Neural cell (in vitro differentiated cells): ENCODE results near the gene ACBD7. TPM values are rescaled to one million over a fixed set of nuclear protein-coding genes. Genes with fewer than 3 reads are reported as not detected.

Source experiments
- H2AFZ ChIP-seq: fragments of 200-600, 300-800 bp; sonication (generic), shearing (Covaris generic); 2 replicates; pipeline ENCODE4 v1.6.0; 2014; ENCODE audit warnings: low read depth, mild to moderate bottlenecking, antibody characterized with exemption, low read length, moderate library complexity
- H3F3A ChIP-seq: fragments of 200-600 bp; shearing (Covaris generic); 2 replicates; pipeline ENCODE4 v1.6.1; 2016; ENCODE audit warnings: mild to moderate bottlenecking, moderate library complexity, mixed read lengths, antibody characterized with exemption, low read length; ENCODE audit not compliant: insufficient read depth, poor library complexity, severe bottlenecking
- H3K27ac ChIP-seq: fragments of 200-600, 300-800 bp; sonication (generic), shearing (Covaris generic); 2 replicates; pipeline ENCODE4 v1.5.1; 2014; ENCODE audit warnings: mild to moderate bottlenecking, low read length, moderate library complexity
- H3K27me3 ChIP-seq: fragments of 300-800, 200-600 bp; sonication (generic), shearing (Covaris generic); 2 replicates; pipeline ENCODE4 v1.6.0; 2014; ENCODE audit warnings: mild to moderate bottlenecking, low read depth, low read length, moderate library complexity; ENCODE audit not compliant: insufficient read depth
- H3K36me3 ChIP-seq: fragments of 300-800, 200-600 bp; sonication (generic), shearing (Covaris generic); 2 replicates; pipeline ENCODE4 v1.5.1; 2014; ENCODE audit warnings: mild to moderate bottlenecking, antibody characterized with exemption, low read length, moderate library complexity; ENCODE audit not compliant: insufficient read depth
- H3K4me2 ChIP-seq: fragments of 300-800, 200-600 bp; sonication (generic), shearing (Covaris generic); 2 replicates; pipeline ENCODE4 v1.6.0; 2014; ENCODE audit warnings: mild to moderate bottlenecking, low read length
- H3K4me3 ChIP-seq: fragments of 300-800, 200-600 bp; sonication (generic), shearing (Covaris generic); 2 replicates; pipeline ENCODE4 v1.5.1; 2014; ENCODE audit warnings: mild to moderate bottlenecking, low read length, moderate library complexity
- H3K79me2 ChIP-seq: fragments of 200-600 bp; shearing (Covaris generic); replicated peaks from 2 replicates; pipeline ENCODE4 v1.6.0; 2014; ENCODE audit warnings: mild to moderate bottlenecking, low read length, moderate library complexity; ENCODE audit not compliant: insufficient read depth
- H3K9ac ChIP-seq: fragments of 300-800, 200-600 bp; sonication (generic), shearing (Covaris generic); 2 replicates; pipeline ENCODE4 v1.6.1; 2016; ENCODE audit warnings: mild to moderate bottlenecking, low read length, mixed read lengths
- H3K9me2 ChIP-seq: fragments of 200-600 bp; shearing (Covaris generic); 2 replicates; pipeline ENCODE4 v1.6.1; 2016; ENCODE audit warnings: mild to moderate bottlenecking, low read length, mixed read lengths; ENCODE audit not compliant: insufficient read depth
- H3K9me3 ChIP-seq: fragments of 200-600, 300-800 bp; sonication (generic), shearing (Covaris generic); 2 replicates; pipeline ENCODE4 v1.6.1; 2016; ENCODE audit warnings: mild to moderate bottlenecking, mixed run types, low read length, moderate library complexity, mixed read lengths
- H4K20me1 ChIP-seq: fragments of 200-600 bp; shearing (Covaris generic); 2 replicates; pipeline ENCODE4 v1.6.1; 2016; ENCODE audit warnings: mild to moderate bottlenecking, mixed run types; ENCODE audit not compliant: insufficient read depth
- EP300 ChIP-seq: fragments of 450-650 bp; conservative IDR thresholded peaks from 2 replicates; pipeline ENCODE4 v1.6.1; 2014; ENCODE audit warnings: antibody characterized with exemption, mild to moderate bottlenecking, moderate library complexity; ENCODE audit not compliant: poor library complexity, severe bottlenecking
- EZH2 ChIP-seq: fragments of 200-600, 300-800 bp; shearing (Covaris generic), sonication (generic); IDR thresholded peaks from 2 replicates; pipeline ENCODE4 v1.6.1; 2014; ENCODE audit warnings: antibody characterized with exemption, low read length, borderline replicate concordance, mild to moderate bottlenecking; ENCODE audit not compliant: insufficient read depth, poor library complexity, severe bottlenecking
- MXI1 ChIP-seq: fragments of 450-650 bp; conservative IDR thresholded peaks from 2 replicates; pipeline ENCODE4 v1.6.1; 2014; ENCODE audit warnings: antibody characterized with exemption, mild to moderate bottlenecking; ENCODE audit not compliant: poor library complexity, severe bottlenecking
- POLR2AphosphoS5 ChIP-seq: IDR thresholded peaks from 2 replicates; pipeline ENCODE4 v1.6.1; 2012
- RAD21 ChIP-seq: fragments of 450-650 bp; conservative IDR thresholded peaks from 2 replicates; pipeline ENCODE4 v1.6.1; 2014; ENCODE audit warnings: antibody characterized with exemption, mild to moderate bottlenecking, moderate library complexity
- SMC3 ChIP-seq: fragments of 450-650 bp; conservative IDR thresholded peaks from 2 replicates; pipeline ENCODE4 v1.6.1; 2014; ENCODE audit warnings: antibody characterized with exemption, mild to moderate bottlenecking, moderate library complexity; ENCODE audit not compliant: poor library complexity
- TAF1 ChIP-seq: IDR thresholded peaks from 2 replicates; pipeline ENCODE4 v1.6.1; 2012; ENCODE audit warnings: low read depth
- polyA plus RNA-seq: library from polyadenylated mRNA; depleted of rRNA; stranded (reverse); fragments of >200 nt; gene quantifications from 2 replicates; pipeline ENCODE4 v1.2.3, GENCODE V29; 2014
- TF ChIP-seq, protein P1 (sequence below): IDR thresholded peaks from 2 replicates; pipeline ENCODE4 v1.6.1; 2012; ENCODE audit warnings: borderline replicate concordance
- TF ChIP-seq, protein P2 (sequence below): fragments of 450-650 bp; IDR thresholded peaks from 2 replicates; pipeline ENCODE4 v1.5.1; 2014; ENCODE audit warnings: antibody characterized with exemption, mild to moderate bottlenecking, moderate library complexity; ENCODE audit not compliant: poor library complexity, severe bottlenecking

The ACBD7 gene
- polyA plus RNA-seq, 1 donor from 2014 or later, result 3.3 TPM

DNA sequence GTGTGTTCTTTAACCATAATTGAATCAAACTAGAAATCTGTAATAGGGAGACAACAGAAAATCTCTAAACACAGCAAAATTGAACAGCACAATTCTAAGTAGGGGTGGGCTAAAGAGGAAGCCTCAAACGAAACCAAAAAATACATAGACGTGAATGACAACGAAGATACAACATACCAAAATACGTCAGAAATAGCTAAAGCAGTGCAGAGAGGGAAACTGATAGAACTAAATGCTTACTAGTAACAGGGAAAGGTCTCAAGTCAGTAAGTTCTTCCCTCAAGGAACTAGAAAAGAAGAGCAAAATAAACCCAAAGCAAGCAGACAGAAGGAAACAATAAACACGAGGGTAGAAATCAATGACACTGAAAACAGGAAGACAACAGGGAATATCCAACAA, 27.6 kb upstream of the ACBD7 start:
- Histone ChIP-seq H3K9me3 (no peaks in the 10 kb centered on the region), H3K4me2 (no peak overlapping the region), H3K9ac (no peak overlapping the region), H4K20me1 (no peaks in the 10 kb centered on the region), H3K4me3 (no peak overlapping the region), H3K36me3 (peaks cover 8% of the 10 kb centered on the region), H3F3A (no peaks in the 10 kb centered on the region), H3K27me3 (no peaks in the 10 kb centered on the region), H3K27ac (no peak overlapping the region), H2AFZ (no peak overlapping the region), H3K9me2 (no peaks in the 10 kb centered on the region), H3K79me2 (no peaks in the 10 kb centered on the region)
- TF ChIP-seq MXI1 (no peak), SMC3 (no peak), EP300 (no peak), POLR2AphosphoS5 (no peak), RAD21 (no peak), TAF1 (no peak), EZH2 (no peak)
- TF ChIP-seq, protein P1, sequence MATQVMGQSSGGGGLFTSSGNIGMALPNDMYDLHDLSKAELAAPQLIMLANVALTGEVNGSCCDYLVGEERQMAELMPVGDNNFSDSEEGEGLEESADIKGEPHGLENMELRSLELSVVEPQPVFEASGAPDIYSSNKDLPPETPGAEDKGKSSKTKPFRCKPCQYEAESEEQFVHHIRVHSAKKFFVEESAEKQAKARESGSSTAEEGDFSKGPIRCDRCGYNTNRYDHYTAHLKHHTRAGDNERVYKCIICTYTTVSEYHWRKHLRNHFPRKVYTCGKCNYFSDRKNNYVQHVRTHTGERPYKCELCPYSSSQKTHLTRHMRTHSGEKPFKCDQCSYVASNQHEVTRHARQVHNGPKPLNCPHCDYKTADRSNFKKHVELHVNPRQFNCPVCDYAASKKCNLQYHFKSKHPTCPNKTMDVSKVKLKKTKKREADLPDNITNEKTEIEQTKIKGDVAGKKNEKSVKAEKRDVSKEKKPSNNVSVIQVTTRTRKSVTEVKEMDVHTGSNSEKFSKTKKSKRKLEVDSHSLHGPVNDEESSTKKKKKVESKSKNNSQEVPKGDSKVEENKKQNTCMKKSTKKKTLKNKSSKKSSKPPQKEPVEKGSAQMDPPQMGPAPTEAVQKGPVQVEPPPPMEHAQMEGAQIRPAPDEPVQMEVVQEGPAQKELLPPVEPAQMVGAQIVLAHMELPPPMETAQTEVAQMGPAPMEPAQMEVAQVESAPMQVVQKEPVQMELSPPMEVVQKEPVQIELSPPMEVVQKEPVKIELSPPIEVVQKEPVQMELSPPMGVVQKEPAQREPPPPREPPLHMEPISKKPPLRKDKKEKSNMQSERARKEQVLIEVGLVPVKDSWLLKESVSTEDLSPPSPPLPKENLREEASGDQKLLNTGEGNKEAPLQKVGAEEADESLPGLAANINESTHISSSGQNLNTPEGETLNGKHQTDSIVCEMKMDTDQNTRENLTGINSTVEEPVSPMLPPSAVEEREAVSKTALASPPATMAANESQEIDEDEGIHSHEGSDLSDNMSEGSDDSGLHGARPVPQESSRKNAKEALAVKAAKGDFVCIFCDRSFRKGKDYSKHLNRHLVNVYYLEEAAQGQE, result no peak
- TF ChIP-seq, protein P2, sequence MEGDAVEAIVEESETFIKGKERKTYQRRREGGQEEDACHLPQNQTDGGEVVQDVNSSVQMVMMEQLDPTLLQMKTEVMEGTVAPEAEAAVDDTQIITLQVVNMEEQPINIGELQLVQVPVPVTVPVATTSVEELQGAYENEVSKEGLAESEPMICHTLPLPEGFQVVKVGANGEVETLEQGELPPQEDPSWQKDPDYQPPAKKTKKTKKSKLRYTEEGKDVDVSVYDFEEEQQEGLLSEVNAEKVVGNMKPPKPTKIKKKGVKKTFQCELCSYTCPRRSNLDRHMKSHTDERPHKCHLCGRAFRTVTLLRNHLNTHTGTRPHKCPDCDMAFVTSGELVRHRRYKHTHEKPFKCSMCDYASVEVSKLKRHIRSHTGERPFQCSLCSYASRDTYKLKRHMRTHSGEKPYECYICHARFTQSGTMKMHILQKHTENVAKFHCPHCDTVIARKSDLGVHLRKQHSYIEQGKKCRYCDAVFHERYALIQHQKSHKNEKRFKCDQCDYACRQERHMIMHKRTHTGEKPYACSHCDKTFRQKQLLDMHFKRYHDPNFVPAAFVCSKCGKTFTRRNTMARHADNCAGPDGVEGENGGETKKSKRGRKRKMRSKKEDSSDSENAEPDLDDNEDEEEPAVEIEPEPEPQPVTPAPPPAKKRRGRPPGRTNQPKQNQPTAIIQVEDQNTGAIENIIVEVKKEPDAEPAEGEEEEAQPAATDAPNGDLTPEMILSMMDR, result no peak

DNA sequence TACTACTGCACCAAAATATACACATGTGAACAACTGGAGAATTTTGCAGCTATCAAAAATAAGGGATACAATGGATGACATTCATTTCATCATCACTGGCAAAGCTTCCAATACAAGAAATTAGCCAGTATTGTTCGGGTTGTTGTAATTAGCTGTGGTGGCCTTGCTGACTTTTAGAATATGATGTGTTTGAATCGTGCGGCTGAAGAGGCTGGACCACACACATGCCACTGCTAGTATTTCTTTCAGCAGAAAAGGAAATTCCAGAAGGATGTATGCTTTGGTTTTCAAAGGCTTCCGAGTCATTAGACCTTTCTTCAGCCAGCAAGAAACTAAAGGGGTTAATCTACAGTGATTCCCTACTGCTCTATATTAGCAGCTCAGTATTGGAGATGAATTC, 25.2 kb upstream of the ACBD7 start:
- no peaks in the 10 kb centered on the region for H3K9me2 ChIP-seq
- TF ChIP-seq, protein P2, result no peak
- TF ChIP-seq SMC3 (no peak), POLR2AphosphoS5 (no peak)
- H3K4me2 ChIP-seq, result no peak overlapping the region
- H3F3A ChIP-seq, result no peaks in the 10 kb centered on the region
- H3K79me2 ChIP-seq, result no peaks in the 10 kb centered on the region
- no peak overlapping the region for H3K27ac ChIP-seq
- no peaks in the 10 kb centered on the region for H3K9me3 ChIP-seq
- H3K4me3 ChIP-seq, result no peak overlapping the region
- no peak overlapping the region for H2AFZ ChIP-seq
- H3K9ac ChIP-seq, result no peak overlapping the region
- H3K36me3 ChIP-seq, result peaks cover 8% of the 10 kb centered on the region
- no peaks in the 10 kb centered on the region for H3K27me3 ChIP-seq
- H4K20me1 ChIP-seq, result no peaks in the 10 kb centered on the region
